GM23338 (cell line): ENCODE measurements around the gene CDH4. TPM values are rescaled to one million over a fixed set of nuclear protein-coding genes. Genes with fewer than 3 reads are reported as not detected.

ENCODE experiments used
- ATAC-seq: fragments of 200-7000 bp; cut with Tn5 transposase; 3 replicates; pipeline ENCODE4 v1.9.1; 2020
- DNase-seq: peaks from one replicate; pipeline ENCODE4 v3.0.0-alpha.2; 2015; ENCODE audit warnings: low spot score
- H2AFZ ChIP-seq: fragments of 200-600 bp; sonication (generic); 2 replicates; pipeline ENCODE4 v1.8.0; 2016; ENCODE audit warnings: antibody characterized with exemption, mild to moderate bottlenecking, moderate library complexity
- H3F3A ChIP-seq: fragments of 200-600 bp; sonication (generic); replicated peaks from 2 replicates; pipeline ENCODE4 v1.8.0; 2017; ENCODE audit warnings: antibody characterized with exemption, mixed run types, low read depth
- H3K27ac ChIP-seq: fragments of 200-600 bp; sonication (generic); 2 replicates; pipeline ENCODE4 v1.6.1; 2016; ENCODE audit warnings: low read depth
- H3K27me3 ChIP-seq: fragments of 200-600 bp; sonication (generic); 2 replicates; pipeline ENCODE4 v1.8.0; 2016; ENCODE audit warnings: mild to moderate bottlenecking, mixed run types, moderate library complexity; ENCODE audit not compliant: insufficient read depth
- H3K36me3 ChIP-seq: fragments of 200-600 bp; sonication (generic); 2 replicates; pipeline ENCODE4 v1.8.0; 2016; ENCODE audit warnings: mild to moderate bottlenecking; ENCODE audit not compliant: insufficient read depth
- H3K4me1 ChIP-seq: fragments of 200-600 bp; sonication (generic); 2 replicates; pipeline ENCODE4 v1.8.0; 2016; ENCODE audit warnings: mild to moderate bottlenecking, moderate library complexity; ENCODE audit not compliant: insufficient read depth
- H3K4me2 ChIP-seq: fragments of 200-600 bp; sonication (generic); 2 replicates; pipeline ENCODE4 v1.7.1; 2017; ENCODE audit warnings: mixed run types
- H3K4me3 ChIP-seq: fragments of 200-600 bp; sonication (generic); 2 replicates; pipeline ENCODE4 v1.6.1; 2016; ENCODE audit warnings: mixed run types
- H3K79me2 ChIP-seq: fragments of 200-600 bp; sonication (generic); replicated peaks from 2 replicates; pipeline ENCODE4 v1.8.0; 2017; ENCODE audit warnings: mild to moderate bottlenecking; ENCODE audit not compliant: insufficient read depth
- H3K9me2 ChIP-seq: fragments of 200-600 bp; sonication (generic); 2 replicates; pipeline ENCODE4 v1.8.0; 2017; ENCODE audit not compliant: insufficient read depth
- H4K20me1 ChIP-seq: fragments of 200-600 bp; sonication (generic); replicated peaks from 2 replicates; pipeline ENCODE4 v1.8.0; 2017; ENCODE audit warnings: mild to moderate bottlenecking; ENCODE audit not compliant: insufficient read depth
- H3K27ac Mint-ChIP-seq: 2 replicates; pipeline ENCODE4 v1.8.0; 2020; ENCODE audit warnings: inconsistent platforms, mild to moderate bottlenecking, moderate library complexity, mixed read lengths
- H3K27me3 Mint-ChIP-seq: 3 replicates; pipeline ENCODE4 v1.8.0; 2022; ENCODE audit warnings: low read depth, mild to moderate bottlenecking, moderate library complexity, mixed read lengths, inconsistent platforms; ENCODE audit not compliant: insufficient read depth, poor library complexity
- H3K36me3 Mint-ChIP-seq: 3 replicates; pipeline ENCODE4 v1.8.0; 2021; ENCODE audit warnings: low read depth, mild to moderate bottlenecking, inconsistent platforms, moderate library complexity, mixed read lengths
- H3K4me1 Mint-ChIP-seq: 3 replicates; pipeline ENCODE4 v1.8.0; 2020; ENCODE audit warnings: mild to moderate bottlenecking, inconsistent platforms, mixed read lengths
- H3K4me3 Mint-ChIP-seq: 3 replicates; pipeline ENCODE4 v1.8.0; 2021; ENCODE audit warnings: moderate library complexity, mild to moderate bottlenecking, inconsistent platforms, mixed read lengths
- H3K9me3 Mint-ChIP-seq: 3 replicates; pipeline ENCODE4 v1.8.0; 2020; ENCODE audit warnings: moderate library complexity, mild to moderate bottlenecking, inconsistent platforms, mixed read lengths
- CREB1 ChIP-seq: fragments of 250-450 bp; sonication (Bioruptor Pico); IDR thresholded peaks from 2 replicates; pipeline ENCODE4 v1.5.0; 2020; ENCODE audit warnings: low read depth, mild to moderate bottlenecking, moderate library complexity
- EZH2 ChIP-seq: fragments of 200-600 bp; sonication (generic); IDR thresholded peaks from one replicate; pipeline ENCODE4 v1.8.0; 2017; ENCODE audit warnings: antibody characterized with exemption, mild to moderate bottlenecking, low read depth; ENCODE audit not compliant: unreplicated experiment
- JUNB ChIP-seq: IDR thresholded peaks from one replicate; pipeline ENCODE4 v1.6.1; 2016; ENCODE audit warnings: antibody characterized with exemption; ENCODE audit not compliant: unreplicated experiment
- NANOG ChIP-seq: IDR thresholded peaks from 2 replicates; pipeline ENCODE4 v1.6.1; 2016; ENCODE audit warnings: antibody characterized with exemption, borderline replicate concordance
- STAT1 ChIP-seq: IDR thresholded peaks from one replicate; pipeline ENCODE4 v1.6.1; 2016; ENCODE audit warnings: antibody characterized with exemption; ENCODE audit not compliant: unreplicated experiment
- ZNF114 ChIP-seq: fragments of 250-450 bp; sonication (Bioruptor Pico); IDR thresholded peaks from 2 replicates; pipeline ENCODE4 v1.5.0; 2020; ENCODE audit warnings: mild to moderate bottlenecking, moderate library complexity
- ZNF462 ChIP-seq: fragments of 250-450 bp; sonication (Bioruptor Pico); IDR thresholded peaks from 2 replicates; pipeline ENCODE4 v1.5.0; 2020; ENCODE audit warnings: mild to moderate bottlenecking, moderate library complexity
- polyA plus RNA-seq: library from polyadenylated mRNA; unstranded; fragments of >200 nt; fragmentation: Nextera tagmentation; extraction: Ambion mirVana; gene quantifications from 2 replicates; pipeline ENCODE4 v1.2.1, GENCODE V29; 2016
- total RNA-seq: library from RNA; depleted of rRNA; stranded (reverse); fragments of >200 nt; shearing (Covaris generic); gene quantifications from 2 replicates; pipeline ENCODE4 v1.2.3, GENCODE V29; 2014
- TF ChIP-seq, protein P1 (sequence below): IDR thresholded peaks from 2 replicates; pipeline ENCODE4 v1.6.1; 2016; ENCODE audit warnings: antibody characterized with exemption

The CDH4 gene
- total and polyA plus RNA-seq, 2 experiments from 2014 or later: 1.2 to 4.2 TPM

- TF ChIP-seq ZNF462 (CRISPR knock-in tag): no peak
- TF ChIP-seq JUNB: no peak
Measured at GRCh38 chr20:61451009-61451408, 198.9 kb downstream of the CDH4 start (continued).

DNA sequence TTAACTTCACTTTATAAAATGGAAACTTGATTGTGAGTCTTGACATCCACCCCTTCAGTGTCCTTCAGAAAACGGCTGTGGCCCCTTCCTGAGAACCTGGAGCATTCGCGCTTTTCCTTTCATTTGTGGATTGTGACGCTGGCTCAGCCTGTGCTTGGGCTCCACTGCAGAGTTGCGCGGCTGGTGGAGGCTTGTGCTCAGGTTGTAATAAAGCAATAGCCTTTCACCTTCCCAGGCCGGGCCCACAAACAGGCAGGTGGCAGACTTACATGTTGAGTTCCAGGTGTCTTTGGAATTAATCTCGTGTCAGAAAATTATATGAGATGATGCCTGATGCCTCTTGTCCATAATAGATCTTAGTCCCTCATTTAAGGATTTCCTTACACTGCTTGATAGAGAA lies 199.9 kb downstream of the CDH4 start:
- no peak overlapping the region for H3K27ac Mint-ChIP-seq
- H3K36me3 Mint-ChIP-seq: peaks cover 3% of the 10 kb centered on the region; the same call in 1 of the 3 replicates
- TF ChIP-seq, protein P1, sequence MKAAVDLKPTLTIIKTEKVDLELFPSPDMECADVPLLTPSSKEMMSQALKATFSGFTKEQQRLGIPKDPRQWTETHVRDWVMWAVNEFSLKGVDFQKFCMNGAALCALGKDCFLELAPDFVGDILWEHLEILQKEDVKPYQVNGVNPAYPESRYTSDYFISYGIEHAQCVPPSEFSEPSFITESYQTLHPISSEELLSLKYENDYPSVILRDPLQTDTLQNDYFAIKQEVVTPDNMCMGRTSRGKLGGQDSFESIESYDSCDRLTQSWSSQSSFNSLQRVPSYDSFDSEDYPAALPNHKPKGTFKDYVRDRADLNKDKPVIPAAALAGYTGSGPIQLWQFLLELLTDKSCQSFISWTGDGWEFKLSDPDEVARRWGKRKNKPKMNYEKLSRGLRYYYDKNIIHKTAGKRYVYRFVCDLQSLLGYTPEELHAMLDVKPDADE: no peak
- TF ChIP-seq EZH2 (no peak), ZNF462 (CRISPR knock-in tag) (no peak), NANOG (no peak), CREB1 (CRISPR knock-in tag) (no peak), STAT1 (no peak), ZNF114 (no peak)

More for the DNA sequence above, 199.9 kb downstream of the CDH4 start:
- peaks cover 55% of the 10 kb centered on the region for H3K4me1 Mint-ChIP-seq
- Histone ChIP-seq H3F3A (no peaks in the 10 kb centered on the region), H3K9me2 (peaks cover 8% of the 10 kb centered on the region; the same call in 1 of the 2 replicates), H3K4me1 (peaks cover 45% of the 10 kb centered on the region), H2AFZ (no peak overlapping the region), H3K36me3 (no peaks in the 10 kb centered on the region), H4K20me1 (no peaks in the 10 kb centered on the region), H3K27ac (no peak overlapping the region), H3K4me2 (no peak overlapping the region), H3K79me2 (no peaks in the 10 kb centered on the region), H3K27me3 (no peaks in the 10 kb centered on the region), H3K4me3 (no peak overlapping the region)
- peaks cover 3% of the 10 kb centered on the region; the same call in 1 of the 3 replicates for H3K9me3 Mint-ChIP-seq
- ATAC-seq (no peak), DNase-seq (no peak)
- H3K27me3 Mint-ChIP-seq: peaks cover 5% of the 10 kb centered on the region
- H3K4me3 Mint-ChIP-seq: no peak overlapping the region
